Measurements from ENCODE around the gene GPC1. TPM values are rescaled to one million over a fixed set of nuclear protein-coding genes. Genes with fewer than 3 reads are reported as not detected.

GPC1 gene
- polyA plus RNA-seq, 1 of the 3 experiments (the other 2 are of a cell fraction) = 65.5 TPM

DNA sequence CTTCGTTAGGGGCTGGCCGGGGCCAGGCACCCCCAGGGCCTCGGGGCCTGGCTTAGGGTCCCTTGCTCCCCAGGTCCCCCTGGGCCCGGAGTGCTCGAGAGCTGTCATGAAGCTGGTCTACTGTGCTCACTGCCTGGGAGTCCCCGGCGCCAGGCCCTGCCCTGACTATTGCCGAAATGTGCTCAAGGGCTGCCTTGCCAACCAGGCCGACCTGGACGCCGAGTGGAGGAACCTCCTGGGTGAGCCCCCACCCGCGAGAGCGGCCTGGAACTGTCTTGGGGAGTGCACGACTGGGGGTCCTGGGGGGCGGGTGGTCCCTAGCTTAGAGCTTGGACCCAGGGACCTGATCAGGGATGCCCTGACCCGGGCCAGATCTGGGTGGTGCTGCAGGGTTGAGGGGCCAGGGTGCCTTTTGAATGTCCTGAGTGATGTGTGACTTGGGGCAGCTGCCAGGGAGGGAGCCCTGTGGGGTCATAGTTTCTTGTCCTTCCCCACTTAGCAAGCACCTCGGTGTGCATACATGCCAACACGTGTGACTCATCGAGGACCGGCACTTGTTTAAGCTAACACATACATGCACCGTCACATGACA, 27.9 kb downstream of the GPC1 start:
- Histone ChIP-seq H3K9me2 (no peaks in the 10 kb centered on the region), H2AFZ (ENCODE audit: low read depth) (no peak overlapping the region), H3K9ac (no peak overlapping the region), H3K9me3 (no peaks in the 10 kb centered on the region), H3K27me3 (ENCODE audit: insufficient read depth) (no peaks in the 10 kb centered on the region), H3K27ac (ENCODE audit: low read depth in 2 of 2, low read length in 1 of 2) (no peak overlapping the region), H3K4me1 (ENCODE audit: control insufficient read depth in 1 of 2, insufficient read depth in 2 of 2, low read depth in 1 of 2, low read length in 1 of 2) (peaks cover 0 to 2% of the 10 kb centered on the region in 2 experiments; a peak in 1 of 4 replicates), H3K4me2 (no peak overlapping the region), H3F3A (replicated peaks; ENCODE audit: insufficient read depth) (no peaks in the 10 kb centered on the region), H4K20me1 (ENCODE audit: insufficient read depth) (peaks cover 10% of the 10 kb centered on the region; the same call in 1 of the 2 replicates), H3K79me2 (ENCODE audit: insufficient read depth) (no peaks in the 10 kb centered on the region), H3K4me3 (ENCODE audit: low read depth in 2 of 2, low read length in 1 of 2) (no peak overlapping the region), H3K36me3 (replicated peaks in 1 of 2; ENCODE audit: control insufficient read depth in 1 of 2, insufficient read depth in 2 of 2, low read length in 1 of 2) (peaks cover 0 to 34% of the 10 kb centered on the region in 2 experiments)
- no peak for DNase-seq
- TF ChIP-seq FOSL2 (IDR thresholded peaks at IDR 0.05; ENCODE audit: borderline replicate concordance, low read depth) (no peak), FOXM1 (IDR thresholded peaks at IDR 0.05; ENCODE audit: low read depth) (no peak), TAF1 (IDR thresholded peaks at IDR 0.05; ENCODE audit: borderline replicate concordance, low read depth, low read length) (no peak)
- WGBS (ENCODE audit: low lambda C conversion rate) = 91% methylated on average over 7 of the region's 22 CpGs
- ChIA-PET CTCF (interaction anchor here (1.1 kb wide), 1 partner anchor 24 kb away, joined by 4 read pairs; no protein-coding TSS in a partner anchor), POLR2A (no interaction called here)

DNA sequence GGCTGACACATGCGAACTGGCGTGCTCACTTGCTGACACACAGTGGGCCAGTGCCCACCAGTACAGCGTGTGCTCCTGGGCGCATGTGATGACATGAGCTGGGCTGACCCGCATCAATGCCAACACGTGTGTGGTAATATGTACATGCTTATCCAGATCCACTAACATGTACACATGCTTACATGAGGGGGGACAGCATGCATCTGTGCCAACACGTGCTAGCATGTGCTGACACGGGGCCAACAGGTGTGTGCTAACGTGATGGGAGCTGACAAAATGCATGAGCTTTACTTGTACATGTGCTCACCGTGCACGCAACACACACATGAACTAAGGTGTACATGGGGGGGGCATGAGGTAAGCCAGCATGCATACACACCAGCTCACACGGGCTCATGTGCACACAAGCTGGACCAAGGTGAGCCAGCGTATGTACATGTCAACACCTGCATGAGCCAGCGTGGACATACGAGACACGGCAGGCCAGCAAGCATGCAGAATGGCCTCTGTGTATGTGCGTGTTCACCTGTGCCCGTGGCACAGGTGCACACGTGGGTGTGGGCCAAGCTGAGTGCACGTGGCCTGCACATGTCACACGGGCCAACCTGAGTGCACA, 28.5 kb downstream of the GPC1 start:
- ChIA-PET POLR2A (no interaction called here), CTCF (interaction anchor here (1.1 to 1.2 kb wide), 2 partner anchors 25 to 403 kb away, joined by 4 read pairs; no protein-coding TSS in a partner anchor)
- TF ChIP-seq TCF12 (IDR thresholded peaks at IDR 0.05) (no peak), RFX5 (IDR thresholded peaks at IDR 0.05; ENCODE audit: low read length) (no peak), RAD21 (IDR thresholded peaks at IDR 0.05; ENCODE audit: low read length) (no peak), FOSL2 (IDR thresholded peaks at IDR 0.05; ENCODE audit: borderline replicate concordance, low read depth) (no peak), USF1 (IDR thresholded peaks at IDR 0.05; ENCODE audit: borderline replicate concordance, low read depth) (no peak), POLR2AphosphoS5 (IDR thresholded peaks at IDR 0.05; ENCODE audit: low read depth, low read length) (no peak), MEF2A (IDR thresholded peaks at IDR 0.05; ENCODE audit: borderline replicate concordance, low read depth) (no peak), RXRA (IDR thresholded peaks at IDR 0.05; ENCODE audit: borderline replicate concordance, low read depth) (no peak), ELF1 (IDR thresholded peaks at IDR 0.05) (no peak), CTCF (IDR thresholded peaks at IDR 0.05) (no peak), EP300 (IDR thresholded peaks at IDR 0.05; ENCODE audit: borderline replicate concordance in 1 of 2, low read depth in 1 of 2, low read length in 1 of 2) (no peak), MAX (IDR thresholded peaks at IDR 0.05; ENCODE audit: low read depth) (no peak), RCOR1 (IDR thresholded peaks at IDR 0.05; ENCODE audit: low read length) (no peak), NFIC (IDR thresholded peaks at IDR 0.05; ENCODE audit: borderline replicate concordance) (no peak), YY1 (IDR thresholded peaks at IDR 0.05; ENCODE audit: low read depth) (no peak)
- Histone ChIP-seq H3K27ac (ENCODE audit: low read depth in 2 of 2, low read length in 1 of 2) (no peak overlapping the region), H3K9me2 (no peaks in the 10 kb centered on the region), H3K79me2 (ENCODE audit: insufficient read depth) (no peaks in the 10 kb centered on the region), H3K36me3 (replicated peaks in 1 of 2; ENCODE audit: control insufficient read depth in 1 of 2, insufficient read depth in 2 of 2, low read length in 1 of 2) (peaks cover 0 to 34% of the 10 kb centered on the region in 2 experiments), H3F3A (replicated peaks; ENCODE audit: insufficient read depth) (no peaks in the 10 kb centered on the region), H3K9ac (no peak overlapping the region), H3K9me3 (no peaks in the 10 kb centered on the region), H3K27me3 (ENCODE audit: insufficient read depth) (no peaks in the 10 kb centered on the region), H3K4me2 (no peak overlapping the region), H2AFZ (ENCODE audit: low read depth) (no peak overlapping the region), H3K4me3 (ENCODE audit: low read depth in 2 of 2, low read length in 1 of 2) (no peak overlapping the region), H4K20me1 (ENCODE audit: insufficient read depth) (peaks cover 4% of the 10 kb centered on the region; the same call in 1 of the 2 replicates), H3K4me1 (ENCODE audit: control insufficient read depth in 1 of 2, insufficient read depth in 2 of 2, low read depth in 1 of 2, low read length in 1 of 2) (no peaks in the 10 kb centered on the region; a peak in 1 of 4 replicates)
- no peak for DNase-seq
- WGBS (ENCODE audit: low lambda C conversion rate) = 91% methylated on average over 15 of the region's 21 CpGs

All from SK-N-SH (cell line).